PC-9 (cell line): Measurements from ENCODE around the gene COLEC11.

Experiments used
- CTCF ChIP-seq: fragments of 200-600 bp; sonication (generic); conservative IDR thresholded peaks from 2 replicates; pipeline ENCODE4 v1.6.1; 2017; ENCODE audit warnings: mixed run types, antibody characterized with exemption, mild to moderate bottlenecking, moderate library complexity
- EZH2 ChIP-seq: fragments of 200-600 bp; sonication (generic); IDR thresholded peaks from 2 replicates; pipeline ENCODE4 v1.8.0; 2017; ENCODE audit warnings: antibody characterized with exemption, low read depth

GRCh38 chr2:3650140-3650920 is 55.4 kb downstream of the COLEC11 start:
- no peak for TF ChIP-seq CTCF
- no peak for TF ChIP-seq EZH2
